NT2/D1 (cell line): ENCODE measurements around the gene DUS1L.
"Not testable (repeated sequence)": the region's sequence is repeated elsewhere in the genome, so short reads cannot be mapped to it uniquely, and the experiment has no call there.

Experiments used
- DNase-seq: peaks from one replicate; pipeline ENCODE4 v3.0.0-alpha.2; 2011; ENCODE audit warnings: low read depth, low spot score
- H3K27me3 ChIP-seq: 2 replicates; pipeline ENCODE4 v1.6.0; 2011; ENCODE audit warnings: mild to moderate bottlenecking; ENCODE audit not compliant: insufficient read length, insufficient read depth
- H3K36me3 ChIP-seq: 2 replicates; pipeline ENCODE4 v1.6.1; 2011; ENCODE audit warnings: mild to moderate bottlenecking, low read length, mixed read lengths; ENCODE audit not compliant: insufficient read depth, insufficient read length
- H3K4me1 ChIP-seq: 2 replicates; pipeline ENCODE4 v1.5.1; 2011; ENCODE audit not compliant: insufficient read depth, insufficient read length
- H3K4me3 ChIP-seq: 2 replicates; pipeline ENCODE4 v1.5.1; 2011; ENCODE audit warnings: low read depth; ENCODE audit not compliant: insufficient read length
- H3K9ac ChIP-seq: 2 replicates; pipeline ENCODE4 v1.6.0; 2011; ENCODE audit warnings: low read depth; ENCODE audit not compliant: insufficient read length
- H3K9me3 ChIP-seq: 2 replicates; pipeline ENCODE4 v1.5.1; 2011; ENCODE audit warnings: mild to moderate bottlenecking, low read length; ENCODE audit not compliant: insufficient read depth
- SUZ12 ChIP-seq: IDR thresholded peaks from 2 replicates; pipeline ENCODE4 v1.6.1; 2011; ENCODE audit not compliant: insufficient read length, insufficient read depth; ENCODE audit errors: extremely low read depth
- YY1 ChIP-seq: IDR thresholded peaks from 2 replicates; pipeline ENCODE4 v1.6.1; 2011; ENCODE audit not compliant: insufficient read length, insufficient read depth
- ZNF274 ChIP-seq: IDR thresholded peaks from 2 replicates; pipeline ENCODE4 v1.6.1; 2011; ENCODE audit warnings: mild to moderate bottlenecking, low read depth, low read length

Gene DUS1L

DNA sequence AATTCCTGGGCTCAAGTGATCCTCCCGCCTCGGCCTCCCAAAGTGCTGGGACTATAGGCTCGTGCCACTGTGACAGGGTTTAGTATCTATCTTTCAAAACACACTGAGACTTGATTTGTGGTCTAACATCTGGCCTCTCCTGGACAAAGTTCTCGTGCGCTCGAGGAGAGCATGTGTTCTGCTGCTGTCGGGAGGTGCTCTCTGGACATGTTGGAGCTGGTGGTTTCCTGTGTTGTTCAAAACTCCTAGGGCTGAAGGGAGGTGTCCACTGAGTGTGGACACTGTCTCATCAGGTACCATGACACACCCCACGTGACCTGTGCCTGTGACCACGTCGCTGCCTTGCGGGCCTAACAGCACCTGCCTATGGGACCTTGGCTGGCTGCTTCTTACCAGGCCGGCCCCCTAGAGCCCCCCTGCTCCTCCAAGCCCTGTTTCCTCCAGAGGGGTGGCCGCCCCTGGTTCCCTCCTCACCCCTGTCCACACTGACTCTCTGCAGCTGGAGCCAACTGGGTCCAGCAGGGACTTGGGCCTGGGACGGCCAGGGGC is 19.6 kb downstream of the DUS1L start:
- TF ChIP-seq ZNF274 (no peak), YY1 (no peak), SUZ12 (no peak)
- H3K4me3 ChIP-seq, result no peak overlapping the region
- peaks cover 6% of the 10 kb centered on the region for H3K27me3 ChIP-seq
- H3K9me3 ChIP-seq, result no peaks in the 10 kb centered on the region
- peaks cover 42% of the 10 kb centered on the region for H3K36me3 ChIP-seq
- H3K4me1 ChIP-seq, result peaks cover 31% of the 10 kb centered on the region
- H3K9ac ChIP-seq, result peak overlapping the region; percentile 8
- no peak for DNase-seq

DNA sequence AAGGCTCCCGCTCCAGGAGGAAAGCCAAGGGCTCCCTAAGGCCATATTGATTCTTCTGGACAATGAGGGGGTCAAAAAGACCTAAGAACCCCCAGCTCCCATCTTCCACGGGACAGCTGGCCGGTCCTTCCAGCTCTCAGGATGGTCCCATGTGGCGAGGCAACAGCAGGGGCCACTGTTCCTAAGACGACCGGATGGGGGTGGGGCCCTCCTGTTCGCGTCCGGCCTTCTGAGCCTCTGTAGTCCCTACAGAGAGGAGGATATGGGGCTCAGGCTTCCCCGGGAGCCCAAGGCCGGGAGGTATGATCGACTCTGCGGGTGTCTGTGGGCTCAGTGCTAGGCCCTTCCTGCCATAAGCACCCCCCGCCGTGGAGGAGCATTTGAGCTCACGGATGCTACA is 22.1 kb downstream of the DUS1L start:
- H3K4me1 ChIP-seq, result peaks cover 24% of the 10 kb centered on the region
- TF ChIP-seq ZNF274 (no peak), YY1 (no peak), SUZ12 (no peak)

DNA sequence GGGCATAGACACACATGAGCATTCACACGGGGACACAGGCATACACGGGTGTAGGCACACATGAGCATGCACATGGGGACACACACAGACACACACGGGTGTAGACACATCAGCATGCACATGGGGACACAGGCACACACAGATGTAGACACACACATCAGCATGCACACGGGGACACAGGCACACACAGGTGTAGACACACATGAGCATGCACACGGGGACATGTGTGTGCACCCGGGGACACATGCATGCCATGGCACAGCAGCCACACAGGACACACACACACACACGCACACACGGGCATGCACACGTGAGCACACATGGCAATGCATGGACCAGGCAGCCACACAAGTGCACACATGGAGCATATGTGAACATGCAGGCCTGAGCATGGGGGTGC is 23.0 kb downstream of the DUS1L start:
- Histone ChIP-seq H3K4me3 (no peak overlapping the region), H3K9ac (no peak overlapping the region), H3K9me3 (no peaks in the 10 kb centered on the region), H3K4me1 (peaks cover 24% of the 10 kb centered on the region), H3K36me3 (peaks cover 13% of the 10 kb centered on the region), H3K27me3 (peaks cover 14% of the 10 kb centered on the region)
- no peak for DNase-seq
- TF ChIP-seq SUZ12 (no peak), YY1 (no peak), ZNF274 (no peak)

More for the DNA sequence above, 22.1 kb downstream of the DUS1L start:
- H3K9ac ChIP-seq, result no peak overlapping the region
- no peak overlapping the region for H3K4me3 ChIP-seq
- peaks cover 14% of the 10 kb centered on the region for H3K27me3 ChIP-seq
- H3K36me3 ChIP-seq, result peaks cover 22% of the 10 kb centered on the region
- H3K9me3 ChIP-seq, result no peaks in the 10 kb centered on the region
- no peak for DNase-seq

DNA sequence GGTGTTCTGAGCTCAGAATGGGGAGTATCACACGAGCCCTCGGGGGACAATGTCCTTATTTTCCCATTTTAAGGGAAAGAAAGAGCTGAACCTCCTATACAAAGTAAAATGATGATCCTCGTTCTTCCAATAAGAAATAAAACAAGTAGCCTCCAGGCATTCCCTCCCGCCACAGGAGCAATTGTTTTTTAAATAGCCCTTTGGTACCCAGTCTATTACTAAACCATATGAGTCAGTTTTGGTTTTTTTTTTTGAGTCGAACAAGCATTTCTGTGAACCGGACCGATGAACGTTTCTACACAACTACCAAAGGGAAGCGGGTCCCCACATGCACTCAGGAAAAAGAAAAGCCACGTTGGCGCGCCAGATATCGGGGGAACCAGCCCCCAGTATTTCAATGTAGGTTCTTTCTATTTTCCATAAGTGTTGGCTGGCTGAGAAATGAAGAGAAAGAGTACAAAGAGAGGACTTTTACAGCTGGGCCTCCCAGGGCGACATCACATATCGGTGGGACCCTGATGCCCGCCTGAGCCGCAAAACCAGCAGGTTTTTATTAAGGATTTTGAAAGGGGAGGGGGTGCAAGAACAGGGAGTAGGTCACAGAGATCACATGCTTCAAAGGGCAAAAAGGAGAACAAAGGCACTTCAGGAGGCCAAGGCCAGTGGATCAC is 24.3 kb downstream of the DUS1L start:
- Histone ChIP-seq H3K9me3 (no peaks in the 10 kb centered on the region), H3K4me1 (peaks cover 28% of the 10 kb centered on the region), H3K27me3 (peaks cover 14% of the 10 kb centered on the region), H3K36me3 (peaks cover 4% of the 10 kb centered on the region), H3K4me3 (no peak overlapping the region), H3K9ac (no peak overlapping the region)
- DNase-seq, result no peak
- no peak for TF ChIP-seq ZNF274
- no peak for TF ChIP-seq YY1
- no peak for TF ChIP-seq SUZ12

DNA sequence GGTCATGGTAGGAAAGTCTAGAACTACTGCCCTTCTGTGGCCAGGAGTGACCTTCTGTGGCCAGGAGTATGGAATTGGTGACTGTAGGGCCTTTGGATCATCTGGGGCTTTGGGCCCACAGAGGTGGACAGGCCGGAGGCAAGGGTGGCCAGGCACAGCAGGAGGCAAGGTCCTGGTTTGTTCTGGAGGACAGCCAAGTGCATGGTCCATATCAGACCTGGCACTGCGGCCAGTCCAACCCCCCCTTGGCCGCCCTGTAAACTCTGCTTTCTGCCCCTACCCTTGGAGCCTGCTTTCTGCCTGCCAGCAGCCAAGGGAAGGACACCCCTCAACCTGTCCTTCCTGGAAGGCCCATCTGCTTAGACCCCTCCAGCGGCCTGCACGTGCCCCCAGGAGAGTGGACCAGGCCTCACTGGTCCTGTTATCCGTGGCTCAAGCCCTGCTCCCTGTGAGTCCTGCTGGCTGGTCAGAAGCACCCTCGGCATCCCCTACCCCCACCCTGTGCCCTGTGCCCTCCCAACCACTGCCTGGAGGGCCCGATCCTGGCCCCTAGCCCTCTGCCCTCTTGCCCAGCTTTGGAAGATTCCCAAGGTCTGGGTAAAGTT is 25.8 kb downstream of the DUS1L start:
- no peak for DNase-seq
- H3K4me3 ChIP-seq, result no peak overlapping the region
- H3K36me3 ChIP-seq, result peaks cover 19% of the 10 kb centered on the region
- no peak overlapping the region for H3K9ac ChIP-seq
- H3K27me3 ChIP-seq, result peaks cover 17% of the 10 kb centered on the region
- peaks cover 32% of the 10 kb centered on the region for H3K4me1 ChIP-seq
- H3K9me3 ChIP-seq, result no peaks in the 10 kb centered on the region
- TF ChIP-seq ZNF274 (no peak), SUZ12 (no peak), YY1 (no peak)

DNA sequence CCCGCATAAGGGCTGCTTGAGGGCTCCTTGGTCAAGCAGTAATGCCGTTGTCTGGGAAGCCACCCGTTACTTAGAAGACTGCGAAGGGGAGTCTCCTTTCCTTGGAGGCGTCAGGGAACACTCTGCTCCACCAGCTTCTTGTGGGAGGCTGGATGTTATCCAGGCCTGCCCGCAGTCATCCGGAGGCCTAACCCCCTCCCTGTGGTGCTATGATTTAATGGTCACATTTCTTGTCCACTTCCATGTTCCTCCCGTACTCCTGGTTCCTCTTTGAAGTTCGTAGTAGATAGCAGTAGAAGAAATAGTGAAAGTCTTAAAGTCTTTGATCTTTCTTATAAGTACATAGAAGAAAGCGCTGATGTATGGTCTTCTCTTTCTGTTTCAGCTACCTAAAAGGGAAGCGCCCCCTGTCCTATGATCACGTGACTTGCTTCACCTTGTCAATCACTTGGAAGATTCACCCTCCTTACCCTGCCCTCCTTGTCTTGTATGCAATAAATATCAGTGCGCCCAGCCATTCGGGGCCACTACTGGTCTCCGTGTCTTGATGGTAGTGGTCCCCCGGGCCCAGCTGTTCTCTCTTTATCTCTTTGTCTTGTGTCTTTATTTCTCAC is 26.7 kb downstream of the DUS1L start:
- DNase-seq, H3K9ac ChIP-seq, H3K9me3 ChIP-seq, H3K4me3 ChIP-seq: not testable (repeated sequence)
- H3K27me3 ChIP-seq, result peaks cover 17% of the 10 kb centered on the region
- peaks cover 21% of the 10 kb centered on the region for H3K36me3 ChIP-seq
- H3K4me1 ChIP-seq, result peaks cover 36% of the 10 kb centered on the region

DNA sequence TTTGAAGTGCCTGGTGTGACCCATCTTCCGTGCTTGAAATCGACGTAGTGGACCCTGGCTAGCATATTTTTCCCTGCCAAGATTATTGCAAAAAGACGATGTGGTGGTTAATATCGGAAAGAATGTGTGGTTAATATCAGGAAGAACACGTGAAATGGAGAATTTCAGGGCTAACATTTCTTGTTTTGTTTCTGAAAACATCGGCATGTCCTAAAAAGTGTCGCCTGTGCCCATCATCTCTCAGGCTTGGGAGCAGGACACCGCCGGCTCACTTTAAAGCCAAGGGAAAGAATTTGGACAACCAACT is 27.8 kb downstream of the DUS1L start:
- peaks cover 31% of the 10 kb centered on the region for H3K36me3 ChIP-seq
- H3K9me3 ChIP-seq, result no peaks in the 10 kb centered on the region
- DNase-seq, result no peak
- no peak for TF ChIP-seq YY1
- TF ChIP-seq SUZ12, result no peak
- no peak for TF ChIP-seq ZNF274
- H3K4me3 ChIP-seq, result no peak overlapping the region
- H3K4me1 ChIP-seq, result peaks cover 28% of the 10 kb centered on the region
- H3K9ac ChIP-seq, result peak overlapping the region; percentile 47
- H3K27me3 ChIP-seq, result peaks cover 17% of the 10 kb centered on the region
